ENCODE data around the gene ABCA7.

DNA sequence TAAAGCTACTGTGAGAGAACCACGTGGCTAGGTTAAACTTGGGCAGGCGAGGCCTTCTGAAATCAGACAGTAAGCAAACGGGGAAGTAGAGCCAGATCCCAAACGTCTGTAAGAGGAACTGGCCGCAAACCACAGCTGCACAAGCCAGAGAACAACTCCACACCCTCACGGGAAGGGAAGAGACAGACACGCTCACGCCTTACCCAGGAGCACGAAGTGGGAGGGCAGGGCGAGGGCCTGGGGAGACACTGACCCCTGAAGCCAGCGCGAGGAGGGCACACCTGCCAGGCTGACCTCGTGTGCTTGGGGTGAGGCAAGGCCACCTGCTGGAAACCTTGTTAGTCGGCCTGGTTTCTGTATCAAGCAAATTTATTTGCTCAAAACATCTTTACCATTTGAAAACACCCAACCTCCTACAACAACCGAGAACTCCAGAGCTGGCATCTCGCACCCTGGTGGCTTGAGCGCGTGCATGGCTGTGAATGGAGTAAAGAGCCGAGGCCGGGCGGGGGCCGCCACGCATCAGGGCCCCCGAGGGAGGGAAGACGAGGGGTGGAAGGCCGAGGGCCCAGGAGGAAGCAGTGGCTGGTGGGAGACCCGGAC, 48.0 kb downstream of the ABCA7 start:
- TF ChIP-seq, protein P1, sequence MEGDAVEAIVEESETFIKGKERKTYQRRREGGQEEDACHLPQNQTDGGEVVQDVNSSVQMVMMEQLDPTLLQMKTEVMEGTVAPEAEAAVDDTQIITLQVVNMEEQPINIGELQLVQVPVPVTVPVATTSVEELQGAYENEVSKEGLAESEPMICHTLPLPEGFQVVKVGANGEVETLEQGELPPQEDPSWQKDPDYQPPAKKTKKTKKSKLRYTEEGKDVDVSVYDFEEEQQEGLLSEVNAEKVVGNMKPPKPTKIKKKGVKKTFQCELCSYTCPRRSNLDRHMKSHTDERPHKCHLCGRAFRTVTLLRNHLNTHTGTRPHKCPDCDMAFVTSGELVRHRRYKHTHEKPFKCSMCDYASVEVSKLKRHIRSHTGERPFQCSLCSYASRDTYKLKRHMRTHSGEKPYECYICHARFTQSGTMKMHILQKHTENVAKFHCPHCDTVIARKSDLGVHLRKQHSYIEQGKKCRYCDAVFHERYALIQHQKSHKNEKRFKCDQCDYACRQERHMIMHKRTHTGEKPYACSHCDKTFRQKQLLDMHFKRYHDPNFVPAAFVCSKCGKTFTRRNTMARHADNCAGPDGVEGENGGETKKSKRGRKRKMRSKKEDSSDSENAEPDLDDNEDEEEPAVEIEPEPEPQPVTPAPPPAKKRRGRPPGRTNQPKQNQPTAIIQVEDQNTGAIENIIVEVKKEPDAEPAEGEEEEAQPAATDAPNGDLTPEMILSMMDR (IDR thresholded peaks at IDR 0.05) = no peak
- peak in 1 of 3 donors; percentile 14 for TF ChIP-seq POLR2A (IDR thresholded peaks at IDR 0.05)
